BE2C (cell line): Measurements from ENCODE around the gene AHNAK.

ENCODE experiments used
- DNase-seq: peaks from one replicate; pipeline ENCODE4 v3.0.0-alpha.2; 2020
- H3K27me3 ChIP-seq: fragments of 250-450 bp; sonication (Bioruptor Pico); 2 replicates; pipeline ENCODE4 v1.5.1; 2020; ENCODE audit warnings: mild to moderate bottlenecking
- H3K36me3 ChIP-seq: fragments of 250-450 bp; sonication (Bioruptor Pico); 2 replicates; pipeline ENCODE4 v1.5.1; 2020; ENCODE audit warnings: mild to moderate bottlenecking
- H3K4me1 ChIP-seq: fragments of 250-450 bp; sonication (Bioruptor Pico); 2 replicates; pipeline ENCODE4 v1.5.1; 2020
- H3K4me3 ChIP-seq: 2 replicates; pipeline ENCODE4 v1.5.1; 2011; ENCODE audit warnings: low read depth, low read length
- H3K9me3 ChIP-seq: fragments of 250-450 bp; sonication (Bioruptor Pico); 2 replicates; pipeline ENCODE4 v1.5.1; 2020
- CTCF ChIP-seq: IDR thresholded peaks from 2 replicates; pipeline ENCODE4 v1.5.1; 2012; ENCODE audit warnings: mild to moderate bottlenecking, low read depth, low read length

AHNAK gene

DNA sequence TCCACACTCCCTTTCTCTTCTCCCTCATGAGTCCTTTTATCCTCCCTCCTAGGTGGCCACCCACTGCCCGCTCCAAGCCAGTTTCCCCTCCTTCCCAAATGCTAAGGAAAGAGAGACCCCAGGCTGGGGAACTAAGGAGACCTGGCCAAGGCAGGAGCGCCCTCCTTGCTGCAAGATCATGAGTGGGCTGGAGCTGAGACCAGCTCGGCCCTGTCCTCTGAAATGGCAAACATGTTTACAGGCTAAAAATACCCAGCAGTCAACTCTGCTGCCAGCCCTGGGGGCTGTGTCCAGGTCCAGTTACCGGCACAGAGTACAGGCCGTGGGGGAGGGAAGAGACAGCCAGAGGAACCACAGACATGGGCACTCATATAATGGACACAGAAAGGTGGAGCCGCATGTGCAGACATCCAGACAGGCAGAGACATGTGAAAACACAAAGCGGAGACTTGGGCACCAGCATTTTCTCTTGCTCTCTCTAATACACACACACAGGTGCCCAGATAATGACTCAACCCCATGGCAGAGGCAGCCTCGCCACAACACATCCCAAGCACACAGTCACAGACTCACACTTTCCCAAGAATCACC, 1.2 kb upstream of the AHNAK start:
- peaks cover 6% of the 10 kb centered on the region; the same call in 1 of the 2 replicates for H3K27me3 ChIP-seq
- no peak for DNase-seq
- H3K4me3 ChIP-seq, result no peak overlapping the region
- H3K4me1 ChIP-seq, result no peaks in the 10 kb centered on the region; the same call in 1 of the 2 replicates
- no peaks in the 10 kb centered on the region for H3K36me3 ChIP-seq
- no peak for TF ChIP-seq CTCF
- H3K9me3 ChIP-seq, result no peaks in the 10 kb centered on the region

- Histone ChIP-seq H3K36me3 (no peaks in the 10 kb centered on the region), H3K4me3 (no peak overlapping the region), H3K27me3 (peaks cover 6% of the 10 kb centered on the region; the same call in 1 of the 2 replicates), H3K4me1 (peaks cover 3% of the 10 kb centered on the region), H3K9me3 (no peaks in the 10 kb centered on the region)
- DNase-seq, result no peak
- no peak for TF ChIP-seq CTCF
Observed at GRCh38 chr11:62546929-62547625, 471 bp upstream of the AHNAK start.

DNA sequence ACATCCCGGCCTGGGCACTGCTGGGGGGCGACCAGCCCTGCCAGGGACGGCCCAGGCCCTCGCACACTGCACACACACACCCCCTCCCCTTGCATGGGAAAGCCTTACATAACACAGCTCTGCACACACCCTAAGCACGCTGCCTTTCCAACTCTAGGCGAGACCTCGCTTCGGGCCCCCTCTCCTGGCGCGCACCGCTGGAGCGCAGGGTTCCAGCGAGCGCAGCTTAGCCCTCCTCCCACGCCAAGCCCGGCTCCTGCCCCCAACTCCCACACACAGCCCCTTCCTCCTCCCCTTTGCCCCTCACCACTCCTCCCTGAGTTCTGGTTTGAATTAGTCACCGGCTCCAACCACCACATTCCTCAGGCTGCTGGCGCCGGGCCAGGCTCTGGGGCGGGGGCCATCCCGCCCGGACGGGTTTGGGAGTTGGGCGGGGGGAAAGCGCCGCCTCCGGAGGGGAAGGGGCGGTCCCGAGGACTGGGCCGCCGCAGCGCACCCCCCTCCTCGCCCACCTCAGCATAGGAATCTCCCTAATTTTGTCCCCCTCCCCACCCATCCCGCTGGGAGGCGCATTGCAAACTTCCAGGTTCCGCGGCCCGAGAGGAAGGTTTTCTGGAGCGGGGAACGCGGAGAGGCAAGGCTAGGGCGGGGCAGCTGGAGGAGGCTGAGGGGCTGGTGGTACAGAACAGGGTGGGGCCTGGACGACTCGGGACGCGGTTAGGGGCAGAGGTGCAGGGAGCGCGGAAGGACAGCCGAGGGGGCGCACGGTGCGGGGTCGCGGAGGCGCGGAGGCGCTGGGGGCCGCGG, 966 bp downstream of the AHNAK start:
- no peaks in the 10 kb centered on the region for H3K36me3 ChIP-seq
- H3K27me3 ChIP-seq, result peaks cover 6% of the 10 kb centered on the region; the same call in 1 of the 2 replicates
- TF ChIP-seq CTCF, result no peak
- no peaks in the 10 kb centered on the region for H3K9me3 ChIP-seq
- peak overlapping the region; percentile 56 for H3K4me3 ChIP-seq
- DNase-seq, result peak; percentile 70
- H3K4me1 ChIP-seq, result peaks cover 6% of the 10 kb centered on the region

DNA sequence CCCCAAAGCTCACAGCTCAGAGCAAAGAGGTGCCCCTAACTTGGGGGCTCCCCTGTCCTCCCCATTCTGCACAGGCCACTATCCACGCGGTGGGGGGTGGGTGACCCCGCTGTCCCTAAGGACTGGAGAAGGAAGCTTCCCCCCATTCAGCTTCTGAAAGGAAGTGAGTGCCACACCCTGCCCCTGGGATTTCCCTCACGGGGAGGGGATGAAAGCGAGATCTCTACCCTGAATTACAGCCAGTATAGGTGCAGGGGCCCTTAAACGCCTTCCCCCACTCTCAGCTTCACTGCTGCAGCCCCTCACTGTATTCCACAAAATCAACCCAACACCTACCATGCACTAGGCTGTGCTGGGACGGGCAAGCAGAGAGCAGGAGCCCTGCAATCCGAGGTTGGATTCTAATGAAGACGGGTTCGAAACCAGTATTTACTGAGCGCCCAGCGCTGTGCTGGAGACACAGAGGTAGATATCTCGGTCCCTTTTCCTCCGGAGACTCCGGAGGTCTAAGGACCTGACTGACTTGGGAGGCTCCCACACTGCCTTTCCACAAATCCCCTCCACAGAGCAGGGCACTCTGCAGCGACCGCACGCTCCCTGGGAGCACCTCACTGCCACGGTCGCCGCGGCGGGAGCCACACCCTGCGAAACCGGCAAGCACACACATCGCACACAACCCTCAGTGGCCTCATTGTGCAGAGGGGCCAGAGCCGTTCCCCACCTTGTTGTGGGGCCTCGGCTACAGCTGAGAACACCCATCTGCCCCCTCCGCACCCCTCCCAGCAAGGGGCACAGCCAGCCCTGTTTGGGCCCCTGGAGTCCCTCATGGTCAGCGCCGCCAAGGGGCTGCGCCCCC, 1.8 kb downstream of the AHNAK start:
- Histone ChIP-seq H3K27me3 (peaks cover 6% of the 10 kb centered on the region; the same call in 1 of the 2 replicates), H3K36me3 (no peaks in the 10 kb centered on the region), H3K4me3 (peak overlapping the region; percentile 56), H3K9me3 (no peaks in the 10 kb centered on the region), H3K4me1 (peaks cover 7% of the 10 kb centered on the region)
- no peak for TF ChIP-seq CTCF
- DNase-seq, result no peak

DNA sequence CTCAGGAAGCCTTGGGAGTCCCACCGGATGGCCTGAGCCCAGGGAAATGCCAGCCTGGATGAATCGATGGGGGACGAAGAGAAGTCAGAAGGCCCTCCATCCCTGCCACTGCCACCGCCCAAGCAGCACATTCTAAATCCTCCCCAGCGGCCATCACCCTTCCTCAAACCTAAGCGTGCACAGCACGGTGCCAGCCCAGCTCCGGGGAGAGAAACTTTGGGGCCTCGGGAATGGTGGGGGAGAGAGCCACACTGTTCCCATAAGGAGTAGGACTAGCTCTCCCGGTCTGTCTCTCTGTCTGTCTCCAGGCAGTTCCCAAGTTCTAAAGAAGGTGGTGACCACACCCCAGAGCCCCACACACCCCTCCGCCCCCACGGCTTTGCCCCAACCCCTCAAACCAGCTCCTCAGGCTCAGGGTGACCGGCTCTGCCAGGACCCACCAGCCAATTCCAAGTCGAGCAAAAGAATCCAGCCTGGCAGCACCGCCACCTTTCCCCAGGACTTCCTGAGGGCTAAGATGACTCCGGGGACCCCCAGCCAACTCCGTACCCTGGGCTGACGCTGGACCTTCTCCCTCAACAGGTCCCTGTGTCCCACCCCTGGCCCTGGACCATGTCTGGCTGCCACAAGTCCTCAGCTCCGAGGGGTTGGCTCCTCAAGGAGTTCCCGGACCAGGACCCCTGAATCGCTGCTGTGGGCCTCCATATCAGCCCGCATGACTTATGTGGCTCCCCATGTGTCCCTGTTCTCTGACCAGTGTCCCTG, 2.7 kb downstream of the AHNAK start:
- peaks cover 13% of the 10 kb centered on the region for H3K4me1 ChIP-seq
- no peak for DNase-seq
- no peak overlapping the region for H3K4me3 ChIP-seq
- no peaks in the 10 kb centered on the region for H3K36me3 ChIP-seq
- peaks cover 6% of the 10 kb centered on the region; the same call in 1 of the 2 replicates for H3K27me3 ChIP-seq
- no peak for TF ChIP-seq CTCF
- no peaks in the 10 kb centered on the region for H3K9me3 ChIP-seq
